ENCODE data around the gene SNX25. TPM values are rescaled to one million over a fixed set of nuclear protein-coding genes. Genes with fewer than 3 reads are reported as not detected.

Gene SNX25
- polyA plus RNA-seq, 1 of the 3 experiments (the other 2 are of a cell fraction) = 8.5 TPM

- Histone ChIP-seq H3K9me3 (no peaks in the 10 kb centered on the region), H3K4me2 (peak overlapping the region; percentile 60), H3K36me3 (replicated peaks in 1 of 2; ENCODE audit: control insufficient read depth in 1 of 2, insufficient read depth in 2 of 2, low read length in 1 of 2) (peaks cover 13 to 25% of the 10 kb centered on the region in 2 experiments), H3F3A (replicated peaks; ENCODE audit: insufficient read depth) (peaks cover 37% of the 10 kb centered on the region), H3K27me3 (ENCODE audit: insufficient read depth) (no peaks in the 10 kb centered on the region), H3K9me2 (no peaks in the 10 kb centered on the region), H4K20me1 (ENCODE audit: insufficient read depth) (no peaks in the 10 kb centered on the region), H2AFZ (ENCODE audit: low read depth) (no peak overlapping the region), H3K27ac (ENCODE audit: low read depth in 2 of 2, low read length in 1 of 2) (peak overlapping the region; percentile 78 to 98; a peak in 3 of 4 replicates), H3K4me1 (ENCODE audit: control insufficient read depth in 1 of 2, insufficient read depth in 2 of 2, low read depth in 1 of 2, low read length in 1 of 2) (peaks cover 8 to 21% of the 10 kb centered on the region in 2 experiments), H3K9ac (peak overlapping the region; percentile 68), H3K79me2 (ENCODE audit: insufficient read depth) (peaks cover 3% of the 10 kb centered on the region; the same call in 1 of the 2 replicates), H3K4me3 (ENCODE audit: low read depth in 2 of 2, low read length in 1 of 2) (no peak overlapping the region)
- POLR2A ChIA-PET = no interaction called here
- CTCF ChIA-PET = no interaction called here
- 41% methylated on average over 4 of the region's 4 CpGs for WGBS (ENCODE audit: low lambda C conversion rate)
- no peak for DNase-seq
- no peak for TF ChIP-seq ELF1 (IDR thresholded peaks at IDR 0.05)
These were observed 149.6 kb downstream of the SNX25 start for GRCh38 chr4:185358959-185359358.

GRCh38 chr4:185359767-185360446, 150.5 kb downstream of the SNX25 start:
- Histone ChIP-seq H3K36me3 (replicated peaks in 1 of 2; ENCODE audit: control insufficient read depth in 1 of 2, insufficient read depth in 2 of 2, low read length in 1 of 2) (peaks cover 5 to 31% of the 10 kb centered on the region in 2 experiments), H2AFZ (ENCODE audit: low read depth) (no peak overlapping the region), H3K4me2 (peak overlapping the region; percentile 60), H3K9me3 (no peaks in the 10 kb centered on the region), H3F3A (replicated peaks; ENCODE audit: insufficient read depth) (peaks cover 37% of the 10 kb centered on the region), H3K9me2 (no peaks in the 10 kb centered on the region), H3K4me3 (ENCODE audit: low read depth in 2 of 2, low read length in 1 of 2) (no peak overlapping the region), H3K9ac (peak overlapping the region; percentile 68; the same call in 1 of the 2 replicates), H3K27me3 (ENCODE audit: insufficient read depth) (no peaks in the 10 kb centered on the region), H3K27ac (ENCODE audit: low read depth in 2 of 2, low read length in 1 of 2) (peak overlapping the region; percentile 78 to 98; a peak in 3 of 4 replicates), H3K79me2 (ENCODE audit: insufficient read depth) (peaks cover 3% of the 10 kb centered on the region; the same call in 1 of the 2 replicates), H4K20me1 (ENCODE audit: insufficient read depth) (no peaks in the 10 kb centered on the region), H3K4me1 (ENCODE audit: control insufficient read depth in 1 of 2, insufficient read depth in 2 of 2, low read depth in 1 of 2, low read length in 1 of 2) (peaks cover 8 to 21% of the 10 kb centered on the region in 2 experiments)
- ChIA-PET POLR2A (no interaction called here), CTCF (no interaction called here)
- 32% methylated on average over 8 of the region's 8 CpGs for WGBS (ENCODE audit: low lambda C conversion rate)
- peak; percentile 42 for DNase-seq
- TF ChIP-seq RFX5 (IDR thresholded peaks at IDR 0.05; ENCODE audit: low read length) (no peak), MEF2A (IDR thresholded peaks at IDR 0.05; ENCODE audit: borderline replicate concordance, low read depth) (no peak), RCOR1 (IDR thresholded peaks at IDR 0.05; ENCODE audit: low read length) (no peak), USF2 (IDR thresholded peaks at IDR 0.05; ENCODE audit: borderline replicate concordance, low read depth, low read length) (no peak), PBX3 (IDR thresholded peaks at IDR 0.05) (peak; percentile 54), MXI1 (IDR thresholded peaks at IDR 0.05; ENCODE audit: low read depth, low read length) (peak; percentile 89), FOSL2 (IDR thresholded peaks at IDR 0.05; ENCODE audit: borderline replicate concordance, low read depth) (peak; percentile 84), JUND (IDR thresholded peaks at IDR 0.05) (peak; percentile 79), TCF12 (IDR thresholded peaks at IDR 0.05) (peak; percentile 73), RAD21 (IDR thresholded peaks at IDR 0.05; ENCODE audit: low read length) (no peak), SIN3A (IDR thresholded peaks at IDR 0.05; ENCODE audit: borderline replicate concordance, low read depth, low read length) (no peak), FOXJ3 (CRISPR knock-in tag; IDR thresholded peaks at IDR 0.05) (no peak), TAF1 (IDR thresholded peaks at IDR 0.05; ENCODE audit: borderline replicate concordance, low read depth, low read length) (no peak), TEAD4 (IDR thresholded peaks at IDR 0.05; ENCODE audit: borderline replicate concordance, insufficient read depth) (0 out of 2 replicates have a peak, but pooled peaks have one; percentile 43), REST (IDR thresholded peaks at IDR 0.05; ENCODE audit: low read depth, low read length) (no peak), EP300 (IDR thresholded peaks at IDR 0.05; ENCODE audit: borderline replicate concordance in 1 of 2, low read depth in 1 of 2, low read length in 1 of 2) (no peak), USF1 (IDR thresholded peaks at IDR 0.05; ENCODE audit: borderline replicate concordance, low read depth) (peak; percentile 19; the same call in 1 of the 2 replicates), CTCF (IDR thresholded peaks at IDR 0.05) (no peak)
